ENCODE results near the gene KLRF2.

Gene KLRF2

GRCh38 chr12:9888665-9889273, 7.5 kb downstream of the KLRF2 start:
- DNase-seq = no peak

- DNase-seq = no peak
Observed at GRCh38 chr12:9895215-9895971, 14.1 kb downstream of the KLRF2 start.

GRCh38 chr12:9897535-9897934, 16.2 kb downstream of the KLRF2 start:
- no peak for DNase-seq

GRCh38 chr12:9899209-9899608, 17.9 kb downstream of the KLRF2 start:
- no peak for DNase-seq

GRCh38 chr12:9900930-9901329, 19.6 kb downstream of the KLRF2 start:
- DNase-seq = no peak

- DNase-seq = no peak
Observed at GRCh38 chr12:9902539-9903228, 21.4 kb downstream of the KLRF2 start.

GRCh38 chr12:9906873-9907272, 25.6 kb downstream of the KLRF2 start:
- DNase-seq = peak in 4 of 6 experiments; percentile 3 to 62 (median 46)

GRCh38 chr12:9907769-9908168, 26.5 kb downstream of the KLRF2 start:
- no peak for DNase-seq

GRCh38 chr12:9908350-9908749, 27.1 kb downstream of the KLRF2 start:
- DNase-seq = no peak

GRCh38 chr12:9909724-9910123, 28.4 kb downstream of the KLRF2 start:
- no peak for DNase-seq

GRCh38 chr12:9910716-9911421, 29.6 kb downstream of the KLRF2 start:
- DNase-seq = no peak

- no peak for DNase-seq
Observed at GRCh38 chr12:9911708-9912107, 30.4 kb downstream of the KLRF2 start.

GRCh38 chr12:9919443-9919842, 38.2 kb downstream of the KLRF2 start:
- DNase-seq = no peak

GRCh38 chr12:9920451-9920850, 39.2 kb downstream of the KLRF2 start:
- DNase-seq = no peak

GRCh38 chr12:9922429-9922828, 41.1 kb downstream of the KLRF2 start:
- DNase-seq = no peak

- DNase-seq = peak in 4 of 6 experiments; percentile 2 to 66 (median 29)
Observed at GRCh38 chr12:9925705-9926393, 44.6 kb downstream of the KLRF2 start.

GRCh38 chr12:9926876-9927275, 45.6 kb downstream of the KLRF2 start:
- DNase-seq = no peak

- DNase-seq = no peak
Observed at GRCh38 chr12:9928607-9929006, 47.3 kb downstream of the KLRF2 start.

GRCh38 chr12:9931245-9931644, 50.0 kb downstream of the KLRF2 start:
- no peak for DNase-seq

- no peak for DNase-seq
Observed at GRCh38 chr12:9932270-9932669, 51.0 kb downstream of the KLRF2 start, which contains the start of gene CLEC2A. TSS of gene CLEC2A (minus strand) at chr12:9932370. CDS start at chr12:9932329, 41 bp downstream.

- DNase-seq = no peak
Observed at GRCh38 chr12:9933958-9934357, 52.7 kb downstream of the KLRF2 start.

- no peak for DNase-seq
Observed at GRCh38 chr12:9935026-9935425, 53.7 kb downstream of the KLRF2 start.

- no peak for DNase-seq
Observed at GRCh38 chr12:9936591-9936990, 55.3 kb downstream of the KLRF2 start.

Measured in stimulated activated naive CD4-positive, alpha-beta T cell (primary cell).